DND-41 (cell line): ENCODE measurements around the gene EN1.

ENCODE experiments used
- CTCF ChIP-seq: IDR thresholded peaks from 2 replicates; pipeline ENCODE4 v1.5.1; 2012; ENCODE audit warnings: borderline replicate concordance, low read length, moderate library complexity, mild to moderate bottlenecking; ENCODE audit not compliant: poor library complexity, severe bottlenecking; ENCODE audit errors: extremely low read depth
- EZH2 ChIP-seq: IDR thresholded peaks from 3 replicates; pipeline ENCODE4 v1.6.1; 2012; ENCODE audit warnings: borderline replicate concordance, low read depth, mild to moderate bottlenecking, moderate library complexity, low read length, inconsistent platforms; ENCODE audit not compliant: severe bottlenecking

GRCh38 chr2:118853651-118854291 is 6.3 kb upstream of the EN1 start:
- no peak for TF ChIP-seq CTCF
- no peak for TF ChIP-seq EZH2
